Sigmoid colon (tissue), 7 donors: ENCODE data around the gene TRPM1. TPM values are rescaled to one million over a fixed set of nuclear protein-coding genes. Genes with fewer than 3 reads are reported as not detected.
"Not testable (repeated sequence)": the region's sequence is repeated elsewhere in the genome, so short reads cannot be mapped to it uniquely, and the experiment has no call there.

Source experiments
- DNase-seq: peaks from one replicate; pipeline ENCODE4 v3.0.0-alpha.2; 2019
- H3K27ac ChIP-seq, 4 donors: fragments of 200-600 bp; sonication (generic); one replicate each; pipeline ENCODE4 v1.5.1; 2016 to 2019; ENCODE audit warnings: mild to moderate bottlenecking in 1 of 4
- H3K27me3 ChIP-seq, 3 donors: fragments of 200-600 bp; sonication (generic); one replicate each; pipeline ENCODE4 v1.5.1; 2019; ENCODE audit warnings: mild to moderate bottlenecking in 1 of 3
- H3K36me3 ChIP-seq, 4 donors: fragments of 200-600 bp; sonication (generic); one replicate each; pipeline ENCODE4 v1.5.1; 2016 to 2019
- H3K4me1 ChIP-seq, 4 donors: fragments of 200-600 bp; sonication (generic); one replicate each; pipeline ENCODE4 v1.5.1; 2017 to 2019
- H3K4me3 ChIP-seq, 4 donors: fragments of 200-600 bp; sonication (generic); one replicate each; pipeline ENCODE4 v1.5.1; 2017 to 2019; ENCODE audit warnings: mild to moderate bottlenecking in 2 of 4, moderate library complexity in 1 of 4
- H3K9me3 ChIP-seq, 4 donors: fragments of 200-600 bp in 3 of 4; sonication (generic) in 3 of 4; one replicate each; pipeline versions ENCODE4 v1.5.1 to v1.6.1; 2013 to 2019
- CTCF ChIP-seq, 4 experiments: fragments of 450-650 bp in 3 of 4; fragments of 200-600 bp in 1 of 4; IDR thresholded peaks; one replicate each; pipeline ENCODE4 v1.5.1; 2016 to 2019; ENCODE audit warnings: antibody characterized with exemption in 4 of 4, mild to moderate bottlenecking in 3 of 4, moderate library complexity in 2 of 4
- EP300 ChIP-seq, 4 donors: sonication (generic); formaldehyde crosslinking; IDR thresholded peaks; one replicate each; pipeline ENCODE4 v1.6.1; 2017; ENCODE audit warnings: antibody characterized with exemption in 4 of 4
- POLR2A ChIP-seq, 2 donors: fragments of 450-650 bp; IDR thresholded peaks; one replicate each; pipeline ENCODE4 v1.6.1; 2016; ENCODE audit warnings: antibody characterized with exemption in 2 of 2, mild to moderate bottlenecking in 2 of 2, moderate library complexity in 2 of 2
- POLR2AphosphoS5 ChIP-seq, 4 donors: sonication (generic); formaldehyde crosslinking; IDR thresholded peaks; one replicate each; pipeline ENCODE4 v1.6.1; 2017; ENCODE audit warnings: antibody characterized with exemption in 4 of 4
- WGBS, 2 donors: extraction: QIAGEN DNeasy Blood & Tissue Kit; methylation state at CpG; one replicate each; pipeline ENCODE4 v1.1.7; 2013; 5-methylcytosine and 5-hydroxymethylcytosine counted together
- intact Hi-C: fragments of 100-400 bp; cut with DNase I; formaldehyde crosslinking; loops from one replicate; pipeline ENCODE4 v1.15.1; 2023
- polyA plus RNA-seq, 3 donors: library from polyadenylated mRNA; stranded (reverse); fragments of 200-250 nt; gene quantifications; one replicate each; pipeline ENCODE4 v1.2.3, GENCODE V29; 2013
- total RNA-seq, 4 donors: library from RNA; depleted of rRNA; stranded (reverse); fragments of >200 nt; gene quantifications; one replicate each; pipeline ENCODE4 v1.1.0, GENCODE V29; 2016
- donor health status: healthy with polysubstance abuse.
- donor health status: Bipolar disorder and iron deficiency.
- donor health status: healthy.

Gene TRPM1
- total and polyA plus RNA-seq, 7 donors = 0.12 TPM; not detected in 6

- TF ChIP-seq CTCF (IDR thresholded peaks at IDR 0.05) = no peak
- TF ChIP-seq POLR2A (IDR thresholded peaks at IDR 0.05) = no peak
- TF ChIP-seq EP300 (IDR thresholded peaks at IDR 0.05) = no peak
- no peak for TF ChIP-seq POLR2AphosphoS5 (IDR thresholded peaks at IDR 0.05)
- H3K27me3 ChIP-seq = no peaks in the 10 kb centered on the region
- no peak for DNase-seq
- no peaks in the 10 kb centered on the region for H3K9me3 ChIP-seq
- H3K27ac ChIP-seq = no peak overlapping the region
- no peak overlapping the region for H3K4me3 ChIP-seq
- 93 to 96% methylated on average over 21 of the region's 21 CpGs for WGBS, 2 donors
- H3K36me3 ChIP-seq = no peaks in the 10 kb centered on the region
- intact Hi-C loops = no loop called here
- H3K4me1 ChIP-seq = no peaks in the 10 kb centered on the region
Observed at GRCh38 chr15:31088672-31089367, 12.7 kb downstream of the TRPM1 start.

- H3K36me3 ChIP-seq, H3K27me3 ChIP-seq, DNase-seq, H3K4me3 ChIP-seq, H3K4me1 ChIP-seq, H3K9me3 ChIP-seq, H3K27ac ChIP-seq, intact Hi-C loops: not testable (repeated sequence)
- 84 to 90% methylated on average over 8 of the region's 8 CpGs for WGBS, 2 donors
Observed at GRCh38 chr15:31088041-31088440, 13.5 kb downstream of the TRPM1 start.

GRCh38 chr15:31086344-31086743 is 15.2 kb downstream of the TRPM1 start:
- no peak for DNase-seq
- Histone ChIP-seq H3K27me3 (peaks cover 0 to 9% (median 0%) of the 10 kb centered on the region in 3 donors), H3K4me1 (no peaks in the 10 kb centered on the region), H3K27ac (no peak overlapping the region), H3K9me3 (no peaks in the 10 kb centered on the region), H3K36me3 (no peaks in the 10 kb centered on the region), H3K4me3 (no peak overlapping the region)
- WGBS, 2 donors = 92 to 94% methylated on average over 4 of the region's 4 CpGs
- no peak for TF ChIP-seq POLR2AphosphoS5 (IDR thresholded peaks at IDR 0.05)
- TF ChIP-seq EP300 (IDR thresholded peaks at IDR 0.05) = no peak
- no peak for TF ChIP-seq CTCF (IDR thresholded peaks at IDR 0.05)
- no peak for TF ChIP-seq POLR2A (IDR thresholded peaks at IDR 0.05)
- intact Hi-C loops = no loop called here

GRCh38 chr15:31085359-31085758 is 16.2 kb downstream of the TRPM1 start:
- no peak for DNase-seq
- no peak overlapping the region for H3K27ac ChIP-seq
- no peaks in the 10 kb centered on the region for H3K4me1 ChIP-seq
- H3K36me3 ChIP-seq = no peaks in the 10 kb centered on the region
- intact Hi-C loops = no loop called here
- peaks cover 0 to 13% (median 0%) of the 10 kb centered on the region in 3 donors for H3K27me3 ChIP-seq
- 22 to 76% methylated on average over 7 of the region's 7 CpGs for WGBS, 2 donors
- no peak for TF ChIP-seq CTCF (IDR thresholded peaks at IDR 0.05)
- TF ChIP-seq POLR2AphosphoS5 (IDR thresholded peaks at IDR 0.05) = no peak
- no peak for TF ChIP-seq EP300 (IDR thresholded peaks at IDR 0.05)
- no peak for TF ChIP-seq POLR2A (IDR thresholded peaks at IDR 0.05)
- H3K9me3 ChIP-seq = no peaks in the 10 kb centered on the region
- H3K4me3 ChIP-seq = no peak overlapping the region

- Histone ChIP-seq H3K4me3 (no peak overlapping the region), H3K27ac (no peak overlapping the region), H3K4me1 (no peaks in the 10 kb centered on the region), H3K36me3 (no peaks in the 10 kb centered on the region), H3K9me3 (no peaks in the 10 kb centered on the region), H3K27me3 (peaks cover 0 to 13% (median 0%) of the 10 kb centered on the region in 3 donors)
- no peak for TF ChIP-seq POLR2A (IDR thresholded peaks at IDR 0.05)
- TF ChIP-seq POLR2AphosphoS5 (IDR thresholded peaks at IDR 0.05) = no peak
- no peak for TF ChIP-seq CTCF (IDR thresholded peaks at IDR 0.05)
- TF ChIP-seq EP300 (IDR thresholded peaks at IDR 0.05) = no peak
- WGBS, 2 donors = 89 to 92% methylated on average over 6 of the region's 6 CpGs
- DNase-seq = no peak
- intact Hi-C loops = no loop called here
Observed at GRCh38 chr15:31084176-31084575, 17.3 kb downstream of the TRPM1 start.
